GM21717 (cell line): Measurements from ENCODE around the gene ABHD14A.

Experiments used
- ATAC-seq: cut with Tn5 transposase; IDR thresholded peaks from one replicate; pipeline ENCODE4 v1.9.1; 2021; ENCODE audit warnings: mild to moderate bottlenecking, moderate library complexity; ENCODE audit not compliant: unreplicated experiment

The ABHD14A gene

DNA sequence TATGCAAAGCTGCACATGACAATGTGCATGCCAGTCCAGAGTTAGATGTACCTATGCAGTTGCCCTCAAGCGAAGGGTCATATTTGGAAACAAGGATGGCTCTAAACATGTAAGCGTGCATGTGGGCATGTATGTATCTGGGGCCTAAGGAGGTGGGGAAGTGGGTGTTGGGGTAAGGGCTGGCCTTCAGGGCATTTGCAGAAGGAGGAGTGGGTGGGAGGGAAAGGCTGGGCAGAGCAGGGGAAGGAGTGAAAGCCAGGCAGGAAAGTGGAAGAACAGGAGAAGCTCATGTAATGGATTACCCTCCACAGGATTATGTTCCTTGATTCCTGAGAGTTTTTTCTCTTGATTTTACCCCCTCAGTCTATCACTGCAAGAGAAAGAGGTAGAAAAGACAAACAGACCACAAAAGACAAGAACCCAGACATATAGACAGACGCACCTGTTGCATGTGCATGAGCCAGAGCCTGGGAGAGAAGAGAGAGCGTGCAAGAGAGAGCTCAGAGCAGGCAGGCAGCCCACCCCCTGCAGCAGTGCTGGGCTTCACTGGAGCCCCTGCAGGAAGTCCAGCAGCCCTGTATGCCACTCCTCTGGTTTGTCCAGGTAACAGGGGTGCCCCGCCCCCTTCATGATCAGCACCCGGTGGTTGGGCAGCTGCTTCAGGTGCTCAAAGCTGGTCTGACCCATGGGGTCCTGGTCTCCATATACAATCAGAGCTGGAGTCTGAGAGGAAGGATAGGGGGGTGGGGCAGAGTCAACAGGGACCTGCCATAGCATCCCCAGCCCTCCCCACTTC is 5.8 kb upstream of the ABHD14A start:
- no peak for ATAC-seq

GRCh38 chr3:51969841-51970240 is 5.0 kb upstream of the ABHD14A start:
- no peak for ATAC-seq

DNA sequence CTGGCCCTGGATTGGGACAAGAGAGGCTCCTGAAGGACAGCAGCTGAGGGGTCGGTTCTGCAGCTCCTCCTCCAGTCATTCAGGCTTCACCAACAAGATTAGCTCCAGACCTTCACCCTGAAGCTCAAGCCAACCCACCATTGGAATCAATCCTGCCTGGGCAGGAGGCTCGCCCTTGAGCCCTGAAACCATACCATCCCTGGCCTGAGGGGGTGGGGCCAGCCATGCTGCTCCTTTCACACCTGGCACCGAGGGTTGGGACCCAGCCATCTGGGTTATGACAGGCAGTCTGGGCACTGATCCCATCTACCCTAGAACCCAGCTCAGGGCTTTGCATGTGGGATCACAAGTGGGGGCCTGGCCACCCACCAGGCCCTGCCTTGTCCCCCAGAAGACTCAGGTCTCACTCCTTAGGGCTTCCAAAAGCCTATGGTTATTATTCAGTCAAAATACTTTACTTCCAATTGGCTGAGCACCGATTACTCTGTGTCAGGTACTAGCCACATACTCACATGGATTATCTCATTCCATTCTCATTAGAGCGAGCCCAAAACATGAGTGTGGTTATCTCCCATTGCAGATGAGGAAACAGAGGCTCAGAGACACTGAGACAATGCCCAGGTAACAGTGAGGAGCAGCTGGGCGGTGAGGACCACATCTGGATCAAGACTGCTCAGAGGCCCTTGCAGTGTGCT is 4.1 kb upstream of the ABHD14A start:
- no peak for ATAC-seq

DNA sequence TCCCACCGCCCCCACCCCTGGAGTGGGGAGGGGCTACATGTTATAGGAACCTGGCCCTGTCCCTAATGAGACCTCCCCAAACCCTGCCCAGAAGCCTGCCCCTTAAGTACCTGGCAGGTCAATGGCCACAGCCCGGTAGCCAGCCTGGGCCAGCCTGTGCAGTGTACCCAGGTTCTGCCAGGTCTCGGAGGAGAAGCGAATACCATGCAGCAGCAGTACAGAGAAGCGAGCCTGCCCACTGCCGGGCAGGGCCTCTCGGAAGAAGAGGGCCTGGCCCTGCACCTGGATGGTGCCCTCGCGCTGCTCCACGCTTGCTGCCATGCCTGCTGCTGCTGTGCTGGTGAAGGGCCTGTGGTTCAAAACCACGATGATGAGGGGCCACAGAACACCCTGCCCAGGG is 3.5 kb upstream of the ABHD14A start:
- ATAC-seq: no peak

DNA sequence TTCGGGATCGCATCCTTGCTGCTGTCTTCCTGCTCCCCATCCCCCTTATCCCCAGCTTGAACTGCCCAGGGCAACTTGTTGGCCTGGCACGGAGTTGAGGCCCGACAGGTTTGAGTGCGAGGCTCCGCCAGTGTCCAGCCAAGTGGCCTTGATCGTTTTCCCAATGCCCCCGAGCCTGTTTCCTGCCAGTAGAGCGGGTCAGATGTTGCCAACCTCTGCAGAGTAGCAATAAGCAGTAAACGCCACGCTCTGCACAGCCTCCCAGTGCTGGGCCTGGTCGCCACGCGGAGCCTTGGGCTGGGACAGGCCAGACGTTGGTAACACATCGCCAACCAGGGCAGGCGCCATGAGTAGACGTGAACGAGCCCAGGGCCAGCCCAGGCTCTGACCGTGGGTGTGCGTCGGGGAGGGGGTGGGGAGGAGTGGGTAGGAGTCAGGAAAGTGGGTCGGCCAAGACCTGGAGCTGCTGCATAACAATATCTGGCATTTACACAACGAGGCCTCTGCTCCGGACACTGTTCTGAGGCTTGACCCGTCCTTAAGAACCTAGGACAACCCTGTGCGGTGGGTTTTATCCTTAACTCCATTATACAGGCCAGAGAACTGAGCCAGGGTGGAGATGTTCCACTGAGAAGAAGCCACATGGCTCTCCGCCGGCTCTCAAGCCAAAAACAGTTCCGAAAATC is 444 bp upstream of the ABHD14A start:
- ATAC-seq: peak; percentile 13

DNA sequence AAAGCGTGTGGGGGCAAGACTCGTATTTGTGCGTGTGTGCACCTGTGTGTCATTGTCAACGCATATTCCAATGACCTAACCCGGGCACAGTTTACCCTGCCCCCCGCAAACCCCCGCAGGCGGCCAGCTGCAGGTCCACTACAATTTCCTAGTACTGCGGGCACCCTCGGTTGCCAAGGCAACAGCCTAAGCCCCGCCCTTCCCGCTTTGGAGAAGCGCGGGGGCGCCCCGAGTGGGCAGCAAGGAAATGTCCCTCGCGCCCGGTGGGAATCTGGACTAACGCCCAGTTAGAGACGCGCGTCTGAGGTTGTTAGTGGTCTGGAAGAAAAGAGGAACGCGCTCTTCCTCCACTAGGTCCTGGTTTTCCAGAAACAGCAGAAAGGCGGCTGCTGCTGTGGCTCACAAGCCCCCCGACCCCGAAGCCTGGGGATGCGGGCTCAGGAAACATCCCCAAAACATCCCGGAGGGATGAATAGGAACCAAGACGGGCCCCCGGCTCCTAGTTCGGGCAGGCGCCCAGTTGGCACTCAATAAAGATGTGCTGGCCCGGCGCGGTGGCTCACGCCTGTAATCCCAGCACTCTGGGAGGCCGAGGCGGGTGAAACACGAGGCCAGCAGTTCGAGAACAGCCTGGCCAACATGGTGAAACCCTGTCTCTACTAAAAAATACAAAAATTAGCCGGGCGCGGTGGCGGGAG is 1.1 kb downstream of the ABHD14A start:
- ATAC-seq: no peak

DNA sequence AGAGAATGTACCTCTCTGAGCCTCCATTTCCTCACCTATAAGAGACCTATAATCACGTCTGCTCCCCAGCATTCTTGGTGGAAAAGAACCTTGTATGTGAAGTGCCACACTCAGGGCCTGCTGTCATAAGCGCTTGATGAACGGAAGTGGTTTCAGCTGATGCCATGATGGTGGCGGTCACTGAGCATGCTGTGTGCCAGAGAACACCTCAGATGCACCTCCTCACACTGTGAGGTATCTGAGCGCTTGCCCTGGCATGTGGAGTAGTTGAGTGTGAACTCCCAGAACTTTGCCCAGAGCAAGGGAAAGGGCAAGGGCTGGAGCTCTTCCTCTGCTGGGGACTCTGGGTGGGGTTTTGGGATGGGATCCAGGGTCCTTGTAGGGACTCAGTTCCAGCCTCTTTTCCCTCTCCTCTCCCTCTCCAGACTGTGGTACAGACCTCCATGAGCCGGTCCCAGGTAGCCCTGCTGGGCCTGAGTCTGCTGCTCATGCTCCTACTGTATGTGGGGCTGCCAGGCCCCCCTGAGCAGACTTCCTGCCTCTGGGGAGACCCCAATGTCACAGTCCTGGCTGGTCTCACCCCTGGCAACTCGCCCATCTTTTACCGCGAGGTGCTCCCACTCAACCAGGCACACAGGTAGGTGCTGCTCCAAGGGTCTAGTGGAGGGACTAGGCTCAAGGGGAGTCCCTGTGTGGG is 2.7 kb downstream of the ABHD14A start:
- ATAC-seq: no peak

DNA sequence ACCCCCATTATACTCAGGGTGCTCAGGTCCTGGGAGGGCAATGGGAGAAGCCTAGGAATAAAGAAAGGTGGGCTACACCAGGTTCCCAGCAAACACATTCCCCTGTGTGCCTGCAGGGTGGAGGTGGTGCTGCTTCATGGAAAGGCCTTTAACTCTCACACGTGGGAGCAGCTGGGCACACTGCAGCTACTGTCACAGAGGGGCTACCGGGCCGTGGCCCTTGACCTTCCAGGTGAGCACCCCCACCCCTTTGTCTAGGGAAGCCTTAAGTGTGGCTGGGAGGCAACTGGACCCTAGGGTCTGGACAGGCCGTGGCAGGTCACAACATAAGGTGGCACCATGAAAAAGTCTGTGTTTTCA is 3.3 kb downstream of the ABHD14A start:
- ATAC-seq: no peak

DNA sequence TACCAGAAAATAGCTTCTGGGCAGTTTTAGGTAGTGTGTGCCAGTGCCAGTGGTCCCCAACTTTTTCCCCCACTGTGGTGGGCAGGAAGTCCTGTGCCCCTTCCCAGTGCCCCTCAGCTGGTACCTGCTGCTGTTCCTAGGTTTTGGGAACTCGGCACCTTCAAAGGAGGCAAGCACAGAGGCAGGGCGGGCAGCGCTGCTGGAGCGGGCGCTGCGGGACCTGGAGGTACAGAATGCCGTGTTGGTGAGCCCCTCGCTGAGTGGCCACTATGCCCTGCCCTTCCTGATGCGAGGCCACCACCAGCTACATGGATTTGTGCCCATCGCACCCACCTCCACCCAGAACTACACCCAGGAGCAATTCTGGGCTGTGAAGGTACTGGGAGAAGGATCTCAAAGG is 5.4 kb downstream of the ABHD14A start:
- ATAC-seq: no peak

- ATAC-seq: peak; percentile 47
Measured at GRCh38 chr3:51982352-51982837, 7.5 kb downstream of the ABHD14A start.

GRCh38 chr3:51982838-51983577 is 8.1 kb downstream of the ABHD14A start, which contains the start of gene ACY1:
Gene ACY1 (plus strand): TSS chr3:51983535. CDS start chr3:51984065, 530 bp downstream.
- ATAC-seq: peak; percentile 75

DNA sequence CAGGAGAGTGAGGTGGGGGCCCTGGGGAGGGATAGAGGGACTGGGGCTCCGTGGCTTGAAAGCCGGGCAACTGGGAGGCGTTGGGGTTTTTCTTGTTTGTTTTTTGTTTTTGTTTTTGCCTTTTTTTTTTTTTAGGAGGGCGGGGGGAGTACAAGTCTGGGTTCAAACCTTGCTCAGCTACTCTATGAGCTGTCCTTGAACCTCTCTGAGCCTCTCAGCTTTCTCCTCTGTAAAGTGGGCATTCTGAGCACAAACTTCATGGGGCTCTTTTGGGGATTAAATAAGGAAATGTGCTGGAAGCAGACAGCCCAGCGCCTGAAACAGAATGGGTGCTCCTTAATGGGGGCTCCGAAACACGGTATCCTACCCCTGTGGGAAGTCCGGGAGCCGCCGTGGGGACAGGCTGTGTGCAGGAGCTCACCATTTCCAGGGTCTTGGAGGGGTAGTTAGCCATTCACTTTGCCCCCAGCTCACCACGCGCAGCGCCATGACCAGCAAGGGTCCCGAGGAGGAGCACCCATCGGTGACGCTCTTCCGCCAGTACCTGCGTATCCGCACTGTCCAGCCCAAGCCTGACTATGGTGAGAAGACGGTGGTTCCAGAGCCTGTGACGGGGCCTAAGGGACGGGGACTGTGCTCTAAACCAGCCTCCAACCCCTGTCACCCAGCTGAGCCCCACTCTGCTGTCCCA is 8.9 kb downstream of the ABHD14A start:
- ATAC-seq: no peak

GRCh38 chr3:51984269-51984647 is 9.4 kb downstream of the ABHD14A start:
- no peak for ATAC-seq

DNA sequence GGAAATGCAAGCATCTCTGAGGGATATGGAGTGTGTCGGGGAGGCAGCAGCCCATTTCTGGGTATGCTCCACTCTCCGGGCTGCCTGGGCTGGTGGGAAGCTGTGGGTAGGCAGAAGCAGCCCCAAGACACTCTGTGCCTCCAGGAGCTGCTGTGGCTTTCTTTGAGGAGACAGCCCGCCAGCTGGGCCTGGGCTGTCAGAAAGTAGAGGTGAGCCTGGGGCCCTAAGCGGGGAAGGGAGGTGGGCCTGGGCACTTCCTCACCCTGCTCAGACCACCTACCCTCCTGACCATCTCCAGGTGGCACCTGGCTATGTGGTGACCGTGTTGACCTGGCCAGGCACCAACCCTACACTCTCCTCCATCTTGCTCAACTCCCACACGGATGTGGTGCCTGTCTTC is 10.2 kb downstream of the ABHD14A start:
- no peak for ATAC-seq

- ATAC-seq: no peak
Measured at GRCh38 chr3:51986010-51986947, 11.4 kb downstream of the ABHD14A start.

- ATAC-seq: no peak
Measured at GRCh38 chr3:51987568-51987967, 12.7 kb downstream of the ABHD14A start.

DNA sequence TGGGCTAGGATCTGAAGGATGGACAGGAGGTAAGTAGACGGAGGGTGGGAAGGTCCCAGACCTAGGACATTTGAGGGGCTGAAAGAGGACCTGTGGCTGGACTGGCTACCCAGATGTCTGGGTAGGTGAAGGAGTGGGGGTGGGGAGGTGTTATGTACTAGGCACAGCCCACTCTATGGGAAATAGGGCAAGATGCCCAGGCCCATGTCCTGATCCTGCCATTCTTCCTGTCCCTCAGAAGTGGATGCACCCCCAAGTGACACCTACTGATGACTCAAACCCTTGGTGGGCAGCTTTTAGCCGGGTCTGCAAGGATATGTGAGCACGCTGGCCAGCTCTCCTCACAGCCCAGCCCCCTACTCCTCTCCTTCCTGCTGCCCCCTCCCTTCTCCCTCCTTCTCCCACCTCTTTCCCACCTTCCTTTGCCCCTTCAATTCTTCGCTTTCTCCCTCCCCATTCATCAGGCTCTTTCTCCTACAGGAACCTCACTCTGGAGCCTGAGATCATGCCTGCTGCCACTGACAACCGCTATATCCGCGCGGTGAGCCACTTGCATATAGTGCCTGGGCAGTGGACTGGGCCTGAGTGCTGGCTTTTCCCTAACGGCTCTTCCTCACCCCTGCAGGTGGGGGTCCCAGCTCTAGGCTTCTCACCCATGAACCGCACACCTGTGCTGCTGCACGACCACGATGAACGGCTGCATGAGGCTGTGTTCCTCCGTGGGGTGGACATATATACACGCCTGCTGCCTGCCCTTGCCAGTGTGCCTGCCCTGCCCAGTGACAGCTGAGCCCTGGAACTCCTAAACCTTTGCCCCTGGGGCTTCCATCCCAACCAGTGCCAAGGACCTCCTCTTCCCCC is 13.7 kb downstream of the ABHD14A start:
- ATAC-seq: no peak
